ENCODE data around the gene GPR61. TPM values are rescaled to one million over a fixed set of nuclear protein-coding genes. Genes with fewer than 3 reads are reported as not detected.

GPR61 gene
- polyA plus RNA-seq, 10 donors, result 0.95 to 2.4 (median 1.6) TPM

DNA sequence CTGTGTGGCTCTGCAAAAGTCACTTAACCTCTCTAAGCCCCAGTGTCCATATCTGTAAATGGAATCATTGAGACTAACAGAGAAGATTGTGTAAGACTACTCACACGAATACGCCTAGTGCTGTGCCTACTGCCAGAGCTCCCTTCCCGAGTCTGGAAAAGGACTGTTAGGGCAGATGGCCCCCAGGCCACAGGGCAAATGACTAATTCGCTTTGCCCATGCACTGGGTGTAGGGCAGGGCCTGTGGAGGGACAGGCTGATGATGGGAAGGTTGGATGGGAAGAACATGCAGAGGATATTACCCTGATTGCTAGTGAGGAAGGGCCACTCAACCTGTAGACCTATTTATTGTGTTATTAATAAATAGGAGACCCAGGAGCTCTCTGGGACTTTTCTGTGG lies 4.2 kb upstream of the GPR61 start:
- DNase-seq, result no peak

DNA sequence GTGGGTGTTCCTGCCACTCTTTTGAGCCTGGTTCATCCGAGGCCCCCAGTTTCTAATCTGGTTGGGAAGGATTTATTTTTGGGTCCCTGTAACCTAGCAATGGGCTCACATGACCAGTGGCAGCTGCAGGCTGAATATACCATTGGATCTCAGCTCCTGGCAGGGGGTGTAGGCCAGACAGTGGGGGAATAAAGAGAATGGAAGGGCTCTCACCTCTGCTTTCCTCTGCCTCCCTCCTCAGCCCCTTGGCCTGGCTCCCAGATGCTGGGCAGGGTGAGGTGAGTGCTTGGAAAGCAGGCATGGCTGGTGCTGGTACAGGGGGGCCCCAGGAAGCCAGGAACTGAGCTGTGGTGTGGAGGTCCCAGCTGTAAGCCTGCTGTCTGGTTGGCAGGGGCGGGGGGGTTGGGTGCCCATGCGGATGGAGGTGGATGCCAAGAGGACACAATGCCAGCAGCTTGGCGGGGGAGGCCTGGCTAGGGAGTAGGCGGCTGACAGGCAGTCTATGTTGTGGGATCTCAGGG lies 3.6 kb upstream of the GPR61 start:
- peak; percentile 49 to 80 (median 65) for DNase-seq

DNA sequence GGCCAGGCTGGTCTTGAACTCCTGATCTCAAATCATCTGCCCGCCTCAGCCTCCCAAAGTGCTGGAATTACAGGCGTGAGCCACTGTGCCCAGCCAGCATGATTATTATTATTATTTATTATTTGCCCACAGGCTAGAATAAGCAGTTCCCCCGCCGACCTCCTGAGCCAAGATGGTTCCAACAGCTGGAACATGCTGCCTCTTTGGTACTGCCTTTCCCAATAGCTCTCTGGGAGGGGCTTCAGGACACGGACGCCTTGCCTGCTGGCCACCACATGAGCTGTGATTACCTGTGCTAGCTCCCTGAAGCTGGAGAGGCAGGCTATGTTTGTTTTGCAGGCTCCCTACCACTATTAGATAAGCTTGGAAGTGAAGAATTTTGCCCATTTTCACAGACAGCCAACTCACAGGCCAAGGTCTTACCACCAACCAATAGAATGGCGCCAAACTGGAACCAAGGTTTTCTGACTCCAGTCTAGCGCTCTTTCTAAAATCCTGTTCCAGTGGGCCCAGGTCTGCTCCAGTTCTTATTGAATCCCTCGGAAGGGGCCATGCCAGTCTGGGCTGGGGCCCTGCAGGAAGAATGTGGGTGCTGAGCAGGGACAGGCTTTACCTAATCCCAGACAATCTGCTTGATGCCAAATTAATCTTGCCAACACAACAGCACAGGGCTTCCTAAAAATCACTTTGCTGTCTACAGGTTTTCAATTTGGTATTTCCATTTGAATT lies 2.1 kb upstream of the GPR61 start:
- DNase-seq, result no peak

DNA sequence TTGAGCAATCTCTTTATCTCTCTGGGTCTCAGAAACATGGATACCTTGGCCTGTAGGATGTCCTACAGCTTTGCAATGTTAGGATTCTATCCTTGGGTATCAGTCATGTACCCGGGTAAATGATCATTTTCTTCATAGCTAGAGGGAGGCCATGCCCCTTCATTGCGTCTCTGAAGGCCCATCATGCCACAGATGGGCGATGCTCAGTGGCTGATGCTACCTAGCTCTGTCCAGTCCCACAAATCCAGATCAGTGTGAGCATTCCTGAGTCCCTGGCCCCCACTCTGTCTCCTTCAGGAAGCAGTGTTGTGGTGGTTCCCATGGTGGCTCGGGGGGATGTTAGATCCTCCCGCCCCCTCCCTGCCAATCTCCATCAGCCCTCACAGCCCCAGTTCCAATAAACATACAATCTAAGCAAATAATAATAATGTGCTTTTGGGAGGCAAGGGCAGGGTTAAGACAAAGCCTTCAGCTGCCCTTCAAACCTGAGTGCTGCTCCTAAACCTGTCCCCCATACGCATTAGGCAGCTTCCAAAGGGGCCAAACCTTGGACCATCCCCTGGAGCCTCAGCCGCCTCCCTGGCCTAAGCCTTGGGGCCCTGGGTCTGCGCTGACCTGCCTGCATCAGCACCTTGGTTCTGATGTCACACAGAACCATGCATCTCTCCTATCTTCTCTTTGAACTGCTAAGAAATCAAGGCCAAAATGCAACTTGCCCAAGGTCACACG lies 681 bp upstream of the GPR61 start:
- no peak for DNase-seq

DNA sequence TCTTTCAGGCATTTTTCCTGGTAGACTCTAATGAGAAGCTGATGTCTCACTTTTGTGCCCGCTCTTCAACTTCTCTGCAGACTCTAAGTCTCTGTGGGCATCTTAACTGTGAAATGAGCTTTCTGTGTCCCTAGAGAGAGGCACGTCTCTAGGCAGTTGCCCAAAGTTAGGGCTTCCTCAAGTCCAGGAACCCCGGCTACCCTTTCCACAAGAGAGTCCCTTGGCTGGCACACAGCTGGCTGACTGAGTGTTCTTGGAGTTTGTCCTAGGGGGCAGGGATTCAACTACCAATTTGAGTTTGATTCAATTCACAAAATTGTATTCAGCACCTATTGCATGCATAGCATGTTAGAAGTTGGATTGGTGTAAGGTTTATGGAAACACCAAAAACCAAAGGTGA lies 1.4 kb downstream of the GPR61 start:
- DNase-seq, result no peak

DNA sequence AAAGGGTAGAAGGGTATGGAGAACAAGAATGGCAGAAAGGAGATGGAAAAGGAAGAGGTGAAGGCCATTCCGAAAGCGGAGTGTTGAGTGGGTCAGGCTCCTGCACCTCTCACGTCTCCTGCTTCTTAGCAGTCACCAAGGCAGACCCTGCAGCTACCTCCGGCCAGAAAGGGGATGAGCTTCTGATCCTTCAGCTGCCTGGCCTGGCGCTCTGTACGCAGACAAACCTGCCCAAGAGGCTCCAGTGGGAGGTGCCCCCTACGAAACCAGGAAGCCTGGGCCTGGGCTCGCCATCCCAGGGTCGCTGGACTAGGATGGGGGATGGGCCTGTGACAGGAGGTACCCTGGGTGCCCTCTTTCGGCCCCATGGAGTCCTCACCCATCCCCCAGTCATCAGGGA lies 3.0 kb downstream of the GPR61 start:
- no peak for DNase-seq

DNA sequence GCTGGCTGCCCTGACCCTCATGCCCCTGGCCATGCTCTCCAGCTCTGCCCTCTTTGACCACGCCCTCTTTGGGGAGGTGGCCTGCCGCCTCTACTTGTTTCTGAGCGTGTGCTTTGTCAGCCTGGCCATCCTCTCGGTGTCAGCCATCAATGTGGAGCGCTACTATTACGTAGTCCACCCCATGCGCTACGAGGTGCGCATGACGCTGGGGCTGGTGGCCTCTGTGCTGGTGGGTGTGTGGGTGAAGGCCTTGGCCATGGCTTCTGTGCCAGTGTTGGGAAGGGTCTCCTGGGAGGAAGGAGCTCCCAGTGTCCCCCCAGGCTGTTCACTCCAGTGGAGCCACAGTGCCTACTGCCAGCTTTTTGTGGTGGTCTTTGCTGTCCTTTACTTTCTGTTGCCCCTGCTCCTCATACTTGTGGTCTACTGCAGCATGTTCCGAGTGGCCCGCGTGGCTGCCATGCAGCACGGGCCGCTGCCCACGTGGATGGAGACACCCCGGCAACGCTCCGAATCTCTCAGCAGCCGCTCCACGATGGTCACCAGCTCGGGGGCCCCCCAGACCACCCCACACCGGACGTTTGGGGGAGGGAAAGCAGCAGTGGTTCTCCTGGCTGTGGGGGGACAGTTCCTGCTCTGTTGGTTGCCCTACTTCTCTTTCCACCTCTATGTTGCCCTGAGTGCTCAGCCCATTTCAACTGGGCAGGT lies 3.8 kb downstream of the GPR61 start:
- DNase-seq, result no peak

DNA sequence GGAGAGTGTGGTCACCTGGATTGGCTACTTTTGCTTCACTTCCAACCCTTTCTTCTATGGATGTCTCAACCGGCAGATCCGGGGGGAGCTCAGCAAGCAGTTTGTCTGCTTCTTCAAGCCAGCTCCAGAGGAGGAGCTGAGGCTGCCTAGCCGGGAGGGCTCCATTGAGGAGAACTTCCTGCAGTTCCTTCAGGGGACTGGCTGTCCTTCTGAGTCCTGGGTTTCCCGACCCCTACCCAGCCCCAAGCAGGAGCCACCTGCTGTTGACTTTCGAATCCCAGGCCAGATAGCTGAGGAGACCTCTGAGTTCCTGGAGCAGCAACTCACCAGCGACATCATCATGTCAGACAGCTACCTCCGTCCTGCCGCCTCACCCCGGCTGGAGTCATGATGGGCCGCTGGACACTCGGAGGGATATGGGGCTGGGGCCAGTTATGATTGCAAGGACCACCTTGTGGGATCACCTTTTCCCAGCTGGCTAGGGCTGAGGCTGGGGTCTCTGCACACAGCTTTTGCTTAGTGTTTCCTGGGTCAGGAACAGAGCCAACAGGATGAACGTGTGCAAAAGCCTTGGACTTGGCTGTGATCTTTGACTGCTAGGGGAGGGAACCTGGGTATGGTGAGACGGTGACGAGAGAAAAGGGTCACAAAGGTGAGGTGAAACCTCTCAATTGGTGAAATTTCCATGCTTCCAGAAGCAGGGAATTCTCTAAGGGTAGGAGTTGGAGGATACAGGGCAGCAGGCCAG lies 4.5 kb downstream of the GPR61 start:
- no peak for DNase-seq

DNA sequence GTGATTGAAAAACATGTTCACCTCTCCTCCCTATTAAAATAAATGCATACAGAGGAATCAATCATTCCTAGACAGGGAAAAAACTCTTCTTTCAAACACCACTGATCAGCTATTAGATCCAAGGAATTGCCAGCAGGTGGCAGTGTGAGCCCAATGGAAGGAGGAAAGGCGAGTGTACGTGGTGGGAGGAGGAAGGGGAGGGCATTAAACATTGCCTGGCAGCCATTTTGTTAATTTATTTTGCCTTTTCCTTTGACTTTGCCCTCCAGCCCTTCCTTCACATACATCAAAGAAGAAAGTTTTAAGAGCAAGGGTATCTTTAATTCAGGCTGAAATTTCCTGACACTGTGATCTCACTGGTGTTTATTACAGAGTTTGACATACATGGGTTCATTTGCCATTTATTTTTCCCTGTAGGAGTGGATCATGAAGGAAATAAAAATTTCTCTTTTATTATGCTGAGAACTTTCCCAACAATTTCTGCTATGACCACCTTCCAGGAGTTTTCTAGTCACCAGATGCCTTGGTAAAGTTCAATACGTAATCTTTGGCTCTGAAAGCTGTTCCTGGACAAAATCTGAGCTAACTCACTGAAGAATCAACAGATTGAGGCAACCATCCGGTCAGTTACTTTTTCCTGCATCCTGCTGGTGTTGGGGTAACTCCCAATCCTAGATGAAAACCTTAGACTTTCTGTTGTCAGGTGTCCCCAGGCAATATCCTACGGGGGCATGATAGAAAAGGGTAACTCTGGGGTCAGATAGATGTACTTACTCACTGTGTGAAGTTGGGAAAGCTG lies 6.8 kb downstream of the GPR61 start:
- peak; percentile 90 to 95 (median 92) for DNase-seq

DNA sequence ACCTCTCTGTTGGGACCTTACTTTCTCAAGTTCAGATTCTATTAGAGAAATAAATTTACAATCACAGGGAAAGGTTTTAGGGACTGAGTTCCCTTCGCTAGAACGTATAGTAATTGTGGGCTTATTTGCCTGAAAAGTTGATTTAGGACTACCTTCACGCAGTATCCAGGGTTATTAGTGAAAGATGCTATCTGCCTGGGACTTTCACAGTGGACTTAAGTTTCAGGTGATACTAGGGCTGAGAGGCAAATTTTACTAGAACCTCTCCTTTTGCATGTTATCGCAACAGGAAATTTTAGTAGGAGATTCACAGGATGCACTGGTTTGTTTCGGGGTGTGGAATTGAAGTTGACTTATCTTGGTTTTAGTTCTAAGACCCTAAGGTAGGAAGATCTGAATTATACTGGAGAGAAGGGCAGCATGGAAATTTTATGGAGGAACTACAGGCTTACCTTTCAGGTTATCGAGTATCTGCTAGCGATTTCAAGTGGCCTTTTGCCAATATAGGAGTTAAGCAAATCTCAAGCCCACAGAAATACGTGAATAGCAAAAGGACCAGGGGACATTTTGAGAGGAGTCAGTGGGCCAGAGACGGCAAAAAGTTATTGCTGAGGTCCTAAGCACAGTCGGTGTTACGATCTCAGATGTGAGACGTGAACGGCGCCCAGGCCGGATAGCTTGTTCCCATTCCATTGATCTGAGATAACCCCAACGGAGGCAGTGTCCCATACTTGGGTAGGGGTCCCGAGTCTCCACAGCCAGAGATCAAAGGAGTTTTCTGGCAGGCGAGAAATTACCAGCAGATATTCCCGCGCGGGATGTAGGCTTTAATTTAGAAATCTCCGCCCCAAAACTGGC lies 8.0 kb downstream of the GPR61 start:
- peak in 1 of 3 donors; percentile 46 for DNase-seq

DNA sequence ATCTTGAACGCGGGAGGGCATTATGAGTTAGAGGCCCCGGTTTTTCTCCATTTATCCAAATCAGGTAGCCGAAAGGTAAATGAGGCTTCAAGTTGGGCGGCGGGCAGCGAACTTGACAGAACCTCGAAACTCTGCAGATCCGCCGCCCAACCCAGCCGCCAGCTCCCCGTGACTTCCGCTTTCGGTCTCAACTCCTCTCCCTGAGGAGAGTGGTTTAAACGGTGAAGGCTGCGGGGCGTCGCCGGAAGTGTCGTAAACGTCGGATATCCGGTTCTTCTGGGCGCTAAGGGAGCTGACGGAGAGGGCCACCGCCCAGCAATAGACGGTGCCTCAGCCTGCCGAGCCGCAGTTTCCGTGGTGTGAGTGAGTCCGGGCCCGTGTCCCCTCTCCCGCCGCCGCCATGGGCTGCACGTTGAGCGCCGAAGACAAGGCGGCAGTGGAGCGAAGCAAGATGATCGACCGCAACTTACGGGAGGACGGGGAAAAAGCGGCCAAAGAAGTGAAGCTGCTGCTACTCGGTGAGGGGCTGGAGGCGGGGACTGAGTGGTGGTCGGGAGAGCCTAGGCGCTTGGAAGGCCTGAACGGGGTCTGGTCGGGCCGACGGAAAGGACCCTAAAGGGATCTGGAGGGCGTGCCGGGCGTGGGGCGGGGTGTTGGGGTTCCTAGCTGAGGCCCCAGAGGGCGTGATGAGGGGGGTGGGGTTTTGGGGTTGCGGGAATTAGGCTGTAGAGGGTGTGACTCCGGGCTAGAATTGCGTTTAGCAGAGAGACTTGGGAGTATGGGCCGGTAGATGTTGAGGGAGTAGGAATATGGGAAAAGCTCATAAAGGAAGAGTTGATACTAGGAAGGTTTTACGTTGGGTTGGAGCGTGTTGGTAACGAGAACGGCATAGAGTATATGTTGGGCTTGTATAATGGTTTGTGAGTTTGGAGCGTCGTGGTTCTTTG lies 8.9 kb downstream of the GPR61 start, which contains the start of gene GNAI3:
TSS of gene GNAI3 (plus strand) at position 295 of the 947 bp plus-strand sequence. CDS start at position 401, 106 bp downstream.
- DNase-seq, result peak; percentile 96 to 99 (median 98)

DNA sequence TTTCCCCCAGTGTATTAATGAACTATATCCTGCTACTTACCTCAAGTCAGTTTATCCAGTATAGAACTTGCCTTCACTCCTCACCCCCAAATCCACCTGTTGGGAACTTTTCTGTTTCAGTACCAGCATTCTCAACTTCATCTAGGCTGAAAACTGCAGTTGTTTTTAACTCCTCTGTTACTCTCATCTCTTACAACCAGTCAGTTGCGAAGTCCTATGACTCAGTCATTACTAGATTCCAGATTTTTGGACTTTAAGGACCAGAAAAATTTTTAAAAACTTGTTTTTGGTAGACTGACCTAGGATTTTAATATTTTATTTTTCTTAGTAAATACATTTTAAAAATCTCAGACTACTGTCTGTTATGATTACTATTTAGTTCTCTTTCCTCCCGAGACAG lies 16.9 kb downstream of the GPR61 start:
- DNase-seq, result no peak

DNA sequence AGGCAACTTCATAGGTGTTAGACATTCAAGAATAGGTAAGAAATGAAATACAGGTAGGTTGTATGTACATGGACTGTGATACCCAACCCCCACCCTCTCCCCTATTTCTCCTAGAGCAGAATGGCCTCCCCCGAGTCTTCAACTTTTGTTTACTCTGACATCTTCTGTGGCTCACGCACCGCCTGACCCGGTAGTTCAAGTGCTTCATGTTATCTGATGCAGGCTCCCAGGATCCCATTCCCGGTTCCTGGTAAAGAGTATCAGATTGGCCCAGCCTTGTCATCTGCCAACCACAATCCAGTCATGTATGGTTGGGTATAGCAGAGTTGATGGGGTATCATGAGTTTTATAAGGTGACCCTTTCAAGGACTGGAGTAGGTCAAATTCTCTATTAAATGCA lies 17.8 kb downstream of the GPR61 start:
- no peak for DNase-seq

DNA sequence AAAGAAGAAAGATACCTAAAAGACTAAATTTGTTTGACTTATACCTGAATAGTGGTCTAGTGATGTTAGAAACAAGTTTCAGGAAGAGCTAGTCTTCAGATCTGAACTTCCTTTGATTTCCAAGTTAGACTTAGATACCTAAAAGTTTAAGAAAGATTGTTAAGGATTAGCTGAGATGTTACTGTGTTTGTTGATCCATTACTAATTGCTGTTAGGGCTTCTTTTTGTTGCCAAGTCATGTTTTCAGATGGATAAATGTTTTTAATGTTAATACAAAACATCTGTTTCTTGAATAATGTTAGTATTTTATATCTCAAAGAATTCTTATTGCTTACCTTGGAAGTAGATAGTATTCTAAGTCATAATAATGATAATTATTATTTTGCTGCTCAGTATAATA lies 20.3 kb downstream of the GPR61 start:
- DNase-seq, result no peak

DNA sequence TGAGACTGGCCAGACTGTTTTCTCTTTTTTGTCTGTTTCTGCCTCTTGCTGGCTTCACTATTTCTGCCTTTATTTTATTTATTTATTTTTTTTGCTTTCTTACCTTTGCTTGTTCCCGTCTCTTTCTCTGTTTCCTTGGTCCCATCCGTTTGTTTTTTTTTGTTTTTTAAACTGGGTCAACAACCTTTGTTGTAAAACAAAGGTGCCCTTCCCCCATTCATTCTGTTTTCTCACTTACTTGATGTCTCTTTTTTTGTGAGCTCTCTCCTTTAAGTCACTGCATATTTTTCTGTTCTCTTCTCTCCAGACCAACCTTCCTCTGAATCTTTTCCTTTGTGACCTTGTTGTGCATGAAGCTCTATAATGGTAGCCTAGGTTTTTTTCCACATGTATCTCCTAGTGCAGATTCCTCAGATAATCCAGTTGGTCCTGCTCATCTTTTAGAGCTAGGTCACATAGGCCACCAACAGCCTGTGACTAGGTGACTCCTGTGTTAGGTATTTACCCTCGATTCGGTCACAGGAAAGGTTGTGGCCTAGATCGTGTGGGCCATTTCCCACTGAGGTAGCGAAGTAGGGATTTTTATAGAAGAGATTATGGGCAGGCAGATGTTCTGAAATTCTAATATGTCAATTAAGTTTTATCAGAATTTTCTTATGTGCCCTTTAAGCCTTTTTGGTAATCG lies 24.7 kb downstream of the GPR61 start:
- no peak for DNase-seq

DNA sequence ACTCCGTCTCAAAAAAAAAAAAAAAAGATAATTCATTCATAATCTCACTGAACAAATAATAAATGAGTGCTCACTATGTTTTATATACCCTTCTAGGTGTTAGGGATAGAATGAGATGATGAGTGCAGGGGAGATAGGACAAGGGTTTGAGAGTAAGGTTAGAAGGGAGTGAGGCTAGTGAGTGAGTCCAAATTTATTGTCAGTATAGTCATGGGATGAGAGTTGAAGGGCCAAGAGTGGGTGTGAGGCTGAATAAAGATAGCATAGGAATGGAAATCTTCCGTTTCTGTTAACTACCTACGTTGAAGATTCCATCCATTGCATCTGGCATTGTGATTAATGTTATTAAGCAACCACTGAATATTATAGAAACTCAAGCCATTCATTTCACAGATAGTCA lies 25.6 kb downstream of the GPR61 start:
- DNase-seq, result no peak

DNA sequence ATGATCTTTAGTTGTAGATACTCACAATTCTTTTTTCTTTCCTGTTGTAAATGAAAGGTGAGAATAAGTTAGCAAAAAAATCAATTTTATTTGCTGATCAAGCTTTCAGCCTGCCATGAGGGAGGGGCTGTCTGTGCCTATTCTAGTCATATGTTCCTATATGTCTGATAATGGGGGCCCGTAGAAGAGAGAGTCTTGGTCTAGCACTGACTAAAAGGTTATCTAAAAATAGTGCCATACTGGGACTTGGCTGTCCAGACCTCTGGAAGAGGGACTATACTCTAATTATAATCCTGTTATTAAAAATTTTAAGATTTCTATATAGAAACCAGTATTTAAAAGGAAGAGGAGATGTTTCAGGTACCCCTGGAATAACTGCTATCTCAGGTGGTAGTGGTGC lies 27.3 kb downstream of the GPR61 start:
- no peak for DNase-seq
